A549 (cell line): ENCODE data around the gene VSTM4. TPM values are rescaled to one million over a fixed set of nuclear protein-coding genes. Genes with fewer than 3 reads are reported as not detected.

Source experiments
- ATAC-seq, 2 experiments: fragments of 200-7000 bp in 1 of 2; fragments of >200 bp in 1 of 2; cut with Nextera tagmentation in 1 of 2; cut with Tn5 transposase in 1 of 2; 3 replicates each; pipeline versions ENCODE4 v1.8.0 to v1.9.1; 2018 to 2020; ENCODE audit warnings: mild to moderate bottlenecking in 1 of 2, moderate library complexity in 1 of 2
- CTCF ChIA-PET: fragments of 300-600 bp; sonication (Branson Sonifier 250); formaldehyde crosslinking; extraction: SDS; loops from one replicate; lab custom pipeline; 2021; ENCODE audit warnings: antibody characterized with exemption, inconsistent platforms; lab: Yijun Ruan, JAX
- POLR2A ChIA-PET: fragments of 350-600 bp; formaldehyde crosslinking; extraction: SDS; loops from one replicate; lab custom pipeline; 2021; ENCODE audit warnings: antibody characterized with exemption, inconsistent platforms; lab: Yijun Ruan, JAX
- DNase-seq, 2 experiments: peaks; one replicate each; pipeline versions ENCODE4 v3.0.0 to v3.0.0-alpha.2; 2011 to 2016; ENCODE audit warnings: low read depth in 1 of 2, low spot score in 1 of 2
- FAIRE-seq: peaks from 2 replicates; lab custom pipeline; 2011; peaks lifted over from hg19 to GRCh38; lab: Jason Lieb, UNC
- H3K27ac ChIP-seq, 2 experiments: fragments of >200 bp; sonication (Bioruptor Twin); formaldehyde crosslinking; 3 replicates each; pipeline ENCODE4 v1.5.1; 2016 to 2017
- H3K4me1 ChIP-seq: fragments of >200 bp; sonication (Bioruptor Twin); formaldehyde crosslinking; 3 replicates; pipeline ENCODE4 v1.6.1; 2016
- H3K4me2 ChIP-seq: fragments of >200 bp; sonication (Bioruptor Twin); formaldehyde crosslinking; 3 replicates; pipeline ENCODE4 v1.6.1; 2016
- H3K4me3 ChIP-seq: fragments of >200 bp; sonication (Bioruptor Twin); formaldehyde crosslinking; 3 replicates; pipeline ENCODE4 v1.5.1; 2016
- H3K9me3 ChIP-seq: fragments of >200 bp; sonication (Bioruptor Twin); formaldehyde crosslinking; 3 replicates; pipeline ENCODE4 v1.6.1; 2016
- CBX2 ChIP-seq: fragments of 200-600 bp; sonication (generic); IDR thresholded peaks from 2 replicates; pipeline ENCODE4 v1.6.1; 2016; ENCODE audit warnings: low read depth, mild to moderate bottlenecking, borderline replicate concordance
- CHD4 ChIP-seq: fragments of 200-600 bp; sonication (generic); IDR thresholded peaks from 2 replicates; pipeline ENCODE4 v1.6.1; 2016; ENCODE audit warnings: antibody characterized with exemption, mild to moderate bottlenecking, borderline replicate concordance
- CTCF ChIP-seq: fragments of >200 bp; sonication (Bioruptor Twin); formaldehyde crosslinking; IDR thresholded peaks from 3 replicates; pipeline ENCODE4 v1.5.1; 2016
- E2F6 ChIP-seq: IDR thresholded peaks from 2 replicates; pipeline ENCODE4 v1.6.1; 2012; ENCODE audit warnings: low read depth, borderline replicate concordance
- EHF ChIP-seq: fragments of 250-450 bp; sonication (Bioruptor Pico); IDR thresholded peaks from 2 replicates; pipeline ENCODE4 v1.5.0; 2020; ENCODE audit warnings: mild to moderate bottlenecking
- ESRRA ChIP-seq: fragments of 150-350 bp; IDR thresholded peaks from 2 replicates; pipeline ENCODE4 v1.6.1; 2014; ENCODE audit warnings: mild to moderate bottlenecking, low read length, borderline replicate concordance
- FOSL2 ChIP-seq, 2 experiments: fragments of 450-650 bp in 1 of 2; fragments of >200 bp in 1 of 2; sonication (Bioruptor Twin) in 1 of 2; formaldehyde crosslinking; IDR thresholded peaks; 2 replicates each; pipeline versions ENCODE4 v1.5.0 to v1.6.1; 2016 to 2020; ENCODE audit warnings: mild to moderate bottlenecking in 1 of 2, moderate library complexity in 1 of 2
- FOXS1 ChIP-seq: fragments of 250-450 bp; sonication (Bioruptor Pico); IDR thresholded peaks from 2 replicates; pipeline ENCODE4 v1.5.0; 2020; ENCODE audit warnings: mild to moderate bottlenecking, moderate library complexity
- GATA3 ChIP-seq: IDR thresholded peaks from 2 replicates; pipeline ENCODE4 v1.6.1; 2012; ENCODE audit warnings: borderline replicate concordance
- HDAC2 ChIP-seq: fragments of 200-600 bp; sonication (generic); IDR thresholded peaks from 2 replicates; pipeline ENCODE4 v1.6.1; 2016
- HOXA7 ChIP-seq: fragments of 250-450 bp; sonication (Bioruptor Pico); IDR thresholded peaks from 2 replicates; pipeline ENCODE4 v1.5.0; 2020; ENCODE audit warnings: mild to moderate bottlenecking, moderate library complexity
- MAX ChIP-seq: IDR thresholded peaks from 2 replicates; pipeline ENCODE4 v1.6.1; 2012
- NR3C1 ChIP-seq: fragments of >200 bp; sonication (Bioruptor Twin); formaldehyde crosslinking; IDR thresholded peaks from 3 replicates; pipeline ENCODE4 v1.6.1; 2017
- PBX3 ChIP-seq: IDR thresholded peaks from 2 replicates; pipeline ENCODE4 v1.6.1; 2012
- POLR2AphosphoS2 ChIP-seq: conservative IDR thresholded peaks from 2 replicates; pipeline ENCODE4 v1.6.1; 2012; ENCODE audit warnings: low read length, improper control_type of control experiment, inconsistent platforms
- RARB ChIP-seq: fragments of 250-450 bp; sonication (Bioruptor Pico); IDR thresholded peaks from 2 replicates; pipeline ENCODE4 v1.8.0; 2021; ENCODE audit warnings: mild to moderate bottlenecking, moderate library complexity
- RFX5 ChIP-seq: fragments of 450-650 bp; IDR thresholded peaks from 2 replicates; pipeline ENCODE4 v1.7.1; 2014; ENCODE audit warnings: antibody characterized with exemption, mild to moderate bottlenecking, moderate library complexity
- SREBF2 ChIP-seq: fragments of 450-650 bp; IDR thresholded peaks from 2 replicates; pipeline ENCODE4 v1.6.1; 2014; ENCODE audit warnings: mild to moderate bottlenecking, moderate library complexity
- TFCP2L1 ChIP-seq: fragments of 250-450 bp; sonication (Bioruptor Pico); IDR thresholded peaks from 2 replicates; pipeline ENCODE4 v1.5.0; 2021; ENCODE audit warnings: mild to moderate bottlenecking
- USF2 ChIP-seq: fragments of 450-650 bp; IDR thresholded peaks from 2 replicates; pipeline ENCODE4 v1.6.1; 2014; ENCODE audit warnings: antibody characterized with exemption
- ZC3H11A ChIP-seq: fragments of 450-650 bp; IDR thresholded peaks from 2 replicates; pipeline ENCODE4 v1.6.1; 2014; ENCODE audit warnings: antibody characterized with exemption, mild to moderate bottlenecking
- WGBS: methylation state at CpG from one replicate; pipeline ENCODE4 v1.1.6; 2017; ENCODE audit errors: missing lambda C conversion rate; 5-methylcytosine and 5-hydroxymethylcytosine counted together
- polyA plus RNA-seq, 4 experiments: library from polyadenylated mRNA; depleted of rRNA in 3 of 4; stranded (reverse); fragments of >200 nt; fragmentation: RNase III in 1 of 4; extraction: RNeasy Plus Mini Kit Qiagen cat#74134 plus additional on column Dnase treatment in 1 of 4; gene quantifications; 2 replicates in 3 of 4; 3 replicates in 1 of 4; pipeline ENCODE4 v1.2.3, GENCODE V29; 2011 to 2017

The VSTM4 gene
- polyA plus RNA-seq, 2 of the 4 experiments (the other 2 are of a cell fraction) = 0.18 to 0.53 TPM

GRCh38 chr10:49047128-49047639 lies 68.1 kb downstream of the VSTM4 start:
- Histone ChIP-seq H3K4me3 (no peak overlapping the region), H3K4me1 (no peaks in the 10 kb centered on the region), H3K9me3 (no peaks in the 10 kb centered on the region), H3K4me2 (no peak overlapping the region), H3K27ac (no peak overlapping the region)
- ATAC-seq (no peak), FAIRE-seq (no peak), DNase-seq (no peak)
- 43% methylated on average over 11 of the region's 11 CpGs for WGBS
- TF ChIP-seq TFCP2L1 (CRISPR knock-in tag) (no peak), ESRRA (no peak), FOSL2 (IDR thresholded peaks at IDR 0.05) (no peak), FOSL2 (CRISPR knock-in tag; IDR thresholded peaks at IDR 0.05) (no peak), POLR2AphosphoS2 (no peak)
- ChIA-PET POLR2A (no interaction called here), CTCF (no interaction called here)

GRCh38 chr10:49044293-49045193 lies 70.8 kb downstream of the VSTM4 start:
- Histone ChIP-seq H3K27ac (no peak overlapping the region), H3K4me2 (no peak overlapping the region), H3K4me3 (no peak overlapping the region), H3K4me1 (no peaks in the 10 kb centered on the region), H3K9me3 (no peaks in the 10 kb centered on the region)
- 28% methylated on average over 5 of the region's 5 CpGs for WGBS
- ChIA-PET CTCF (interaction anchor here (1.1 kb wide), 1 partner anchor 120 kb away, joined by 3 read pairs; no protein-coding TSS in a partner anchor), POLR2A (no interaction called here)
- FAIRE-seq (no peak), DNase-seq (no peak)
- no peak for TF ChIP-seq ZC3H11A
- TF ChIP-seq MAX = no peak
- TF ChIP-seq HOXA7 (CRISPR knock-in tag) = no peak
- TF ChIP-seq FOXS1 (CRISPR knock-in tag) = no peak
- no peak for TF ChIP-seq USF2
- TF ChIP-seq CTCF = no peak
- TF ChIP-seq CBX2 = no peak
- no peak for TF ChIP-seq PBX3
- TF ChIP-seq POLR2AphosphoS2 = no peak
- no peak for TF ChIP-seq GATA3
- no peak for TF ChIP-seq E2F6
- no peak for TF ChIP-seq HDAC2
- TF ChIP-seq EHF = no peak
- TF ChIP-seq CHD4 = no peak
- TF ChIP-seq SREBF2 = no peak
- no peak for TF ChIP-seq NR3C1
- no peak for TF ChIP-seq RFX5
- no peak for TF ChIP-seq RARB (CRISPR knock-in tag)
- TF ChIP-seq, all 56 proteins: peak for 0
- ATAC-seq = no peak
